Measurements from ENCODE around the gene PASK. TPM values are rescaled to one million over a fixed set of nuclear protein-coding genes. Genes with fewer than 3 reads are reported as not detected.

Gene PASK
- polyA plus RNA-seq, 1 experiment, result 2.0 TPM

DNA sequence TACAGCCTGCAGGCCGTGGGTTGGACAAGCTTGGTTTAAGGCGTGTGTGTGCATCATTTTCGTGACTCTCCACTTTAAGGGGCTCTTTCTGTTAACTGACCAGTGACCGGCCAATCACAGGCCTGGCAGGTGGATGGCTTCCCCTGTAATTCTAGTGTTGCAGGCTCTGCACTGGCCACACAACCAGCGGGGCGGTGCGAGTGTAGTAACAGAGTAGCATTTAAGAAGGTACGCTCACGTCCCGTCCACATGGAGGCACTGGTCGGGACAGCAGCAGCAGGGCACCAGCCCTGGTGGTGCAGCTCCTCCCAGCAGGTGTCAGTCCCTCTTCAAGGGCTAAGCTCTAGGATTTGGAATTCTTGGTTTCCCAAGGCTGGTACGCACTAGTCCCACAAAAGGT lies 31.2 kb upstream of the PASK start:
- Histone ChIP-seq H3K4me3 (ENCODE audit: low read depth, low read length) (no peak overlapping the region), H3K27me3 (ENCODE audit: control insufficient read depth, insufficient read depth, low read length) (no peaks in the 10 kb centered on the region), H3K27ac (ENCODE audit: low read depth, low read length) (no peak overlapping the region), H3K9me3 (ENCODE audit: control insufficient read depth, insufficient read depth, low read length) (no peaks in the 10 kb centered on the region; the same call in 1 of the 2 replicates)
- ChIA-PET CTCF (interaction anchor here (0.6 to 1.0 kb wide), 2 partner anchors 102 to 331 kb away, joined by 3 read pairs; no protein-coding TSS in a partner anchor), POLR2A (no interaction called here)
- TF ChIP-seq, protein P1, sequence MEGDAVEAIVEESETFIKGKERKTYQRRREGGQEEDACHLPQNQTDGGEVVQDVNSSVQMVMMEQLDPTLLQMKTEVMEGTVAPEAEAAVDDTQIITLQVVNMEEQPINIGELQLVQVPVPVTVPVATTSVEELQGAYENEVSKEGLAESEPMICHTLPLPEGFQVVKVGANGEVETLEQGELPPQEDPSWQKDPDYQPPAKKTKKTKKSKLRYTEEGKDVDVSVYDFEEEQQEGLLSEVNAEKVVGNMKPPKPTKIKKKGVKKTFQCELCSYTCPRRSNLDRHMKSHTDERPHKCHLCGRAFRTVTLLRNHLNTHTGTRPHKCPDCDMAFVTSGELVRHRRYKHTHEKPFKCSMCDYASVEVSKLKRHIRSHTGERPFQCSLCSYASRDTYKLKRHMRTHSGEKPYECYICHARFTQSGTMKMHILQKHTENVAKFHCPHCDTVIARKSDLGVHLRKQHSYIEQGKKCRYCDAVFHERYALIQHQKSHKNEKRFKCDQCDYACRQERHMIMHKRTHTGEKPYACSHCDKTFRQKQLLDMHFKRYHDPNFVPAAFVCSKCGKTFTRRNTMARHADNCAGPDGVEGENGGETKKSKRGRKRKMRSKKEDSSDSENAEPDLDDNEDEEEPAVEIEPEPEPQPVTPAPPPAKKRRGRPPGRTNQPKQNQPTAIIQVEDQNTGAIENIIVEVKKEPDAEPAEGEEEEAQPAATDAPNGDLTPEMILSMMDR (IDR thresholded peaks at IDR 0.05; ENCODE audit: low read depth, low read length), result no peak
- no peak for DNase-seq (ENCODE audit: low read depth, low spot score)

DNA sequence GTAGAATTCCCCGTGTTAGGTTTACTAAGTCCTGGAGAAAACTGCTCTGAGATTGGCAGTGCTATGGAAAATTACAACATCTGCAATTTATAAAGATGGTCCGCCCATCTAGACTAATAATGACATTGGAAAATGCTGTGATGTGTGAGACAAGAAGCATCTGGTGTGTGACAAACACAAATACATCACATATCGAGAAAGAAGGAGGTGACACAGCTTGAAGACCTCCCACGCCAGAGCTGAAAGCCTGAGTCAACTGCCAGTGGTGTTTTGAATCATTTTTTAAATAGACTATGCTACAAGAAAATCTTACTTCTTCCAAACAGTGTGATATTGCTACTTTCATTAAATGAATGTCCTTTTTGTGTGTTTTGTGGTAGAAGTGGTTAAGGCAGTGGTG lies 30.6 kb upstream of the PASK start:
- CTCF ChIA-PET, result interaction anchor here (1.0 kb wide), 1 partner anchor 331 kb away, joined by 3 read pairs; no protein-coding TSS in a partner anchor
- POLR2A ChIA-PET, result no interaction called here
- no peak for DNase-seq (ENCODE audit: low read depth, low spot score)
- Histone ChIP-seq H3K27me3 (ENCODE audit: control insufficient read depth, insufficient read depth, low read length) (no peaks in the 10 kb centered on the region), H3K9me3 (ENCODE audit: control insufficient read depth, insufficient read depth, low read length) (no peaks in the 10 kb centered on the region; the same call in 1 of the 2 replicates), H3K4me3 (ENCODE audit: low read depth, low read length) (no peak overlapping the region), H3K27ac (ENCODE audit: low read depth, low read length) (no peak overlapping the region)
- TF ChIP-seq, protein P1 (IDR thresholded peaks at IDR 0.05; ENCODE audit: low read depth, low read length), result no peak

DNA sequence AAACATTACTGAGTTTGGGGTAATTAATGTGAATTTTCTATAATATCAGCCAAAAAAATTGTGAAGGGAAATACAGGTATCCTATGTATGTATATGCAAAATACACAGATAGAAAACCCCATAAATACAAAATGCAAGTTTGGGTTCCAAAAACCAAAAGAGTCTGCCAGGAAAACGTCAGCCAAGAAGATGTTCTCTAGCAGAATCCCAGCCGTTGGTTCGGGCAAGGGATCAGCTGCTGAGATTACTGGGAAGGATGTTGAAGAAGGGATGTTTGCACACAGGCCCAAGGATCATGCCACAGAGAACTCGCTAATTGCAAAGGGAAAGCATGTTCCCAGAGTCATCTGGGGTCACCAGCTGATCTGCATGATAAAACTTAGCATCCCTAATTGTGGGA lies 29.7 kb upstream of the PASK start:
- H3K4me3 ChIP-seq (ENCODE audit: low read depth, low read length), result no peak overlapping the region
- CTCF ChIA-PET, result no interaction called here
- no peaks in the 10 kb centered on the region for H3K27me3 ChIP-seq (ENCODE audit: control insufficient read depth, insufficient read depth, low read length)
- no peak overlapping the region for H3K27ac ChIP-seq (ENCODE audit: low read depth, low read length)
- no peak for DNase-seq (ENCODE audit: low read depth, low spot score)
- TF ChIP-seq, protein P1 (IDR thresholded peaks at IDR 0.05; ENCODE audit: low read depth, low read length), result no peak
- no peaks in the 10 kb centered on the region; the same call in 1 of the 2 replicates for H3K9me3 ChIP-seq (ENCODE audit: control insufficient read depth, insufficient read depth, low read length)
- POLR2A ChIA-PET, result no interaction called here

DNA sequence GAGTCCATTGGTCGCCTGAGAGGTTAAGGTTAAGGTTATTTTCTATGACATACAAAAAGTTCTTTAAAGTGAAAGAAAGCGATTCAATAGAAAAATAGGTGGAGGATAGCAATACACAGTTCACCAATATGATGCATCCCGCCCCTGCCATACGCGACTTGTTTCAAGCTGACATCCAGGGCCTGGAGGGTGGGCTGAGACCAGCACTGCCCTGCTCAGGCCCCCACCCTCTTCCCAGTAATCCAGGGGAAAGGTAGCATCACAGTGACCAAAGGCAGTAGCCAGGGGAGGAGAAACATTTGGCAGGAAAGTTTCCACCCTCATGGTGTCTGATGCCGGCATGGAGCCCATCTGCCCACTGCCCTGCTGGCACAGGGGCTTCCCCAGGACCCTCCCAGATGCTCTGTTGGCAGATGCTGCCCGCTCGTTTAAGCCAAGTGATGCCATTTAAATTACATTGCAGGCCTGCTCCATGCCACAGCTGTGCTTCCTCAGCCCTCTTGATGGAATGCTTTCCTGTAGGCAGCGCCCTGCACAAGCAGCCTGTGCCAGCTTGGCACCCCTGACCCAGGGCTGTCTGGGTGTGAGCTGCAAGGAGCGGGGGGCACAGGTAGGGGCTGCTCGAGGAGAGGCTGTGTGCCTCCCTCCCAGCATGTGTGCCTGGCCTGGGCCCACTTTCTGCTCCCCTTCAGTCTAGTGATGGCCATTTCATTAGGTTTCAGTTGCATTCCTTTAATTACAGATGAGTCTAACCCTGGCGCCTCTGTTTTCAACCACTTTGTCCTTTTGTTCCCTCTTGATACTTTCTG lies 28.5 kb upstream of the PASK start:
- TF ChIP-seq, protein P1 (IDR thresholded peaks at IDR 0.05; ENCODE audit: low read depth, low read length), result no peak
- ChIA-PET POLR2A (no interaction called here), CTCF (interaction anchor here (0.6 kb wide), 2 partner anchors 77 to 294 kb away, joined by 3 to 4 read pairs; no protein-coding TSS in a partner anchor)
- no peak overlapping the region for H3K27ac ChIP-seq (ENCODE audit: low read depth, low read length)
- no peak for DNase-seq (ENCODE audit: low read depth, low spot score)
- no peaks in the 10 kb centered on the region; the same call in 1 of the 2 replicates for H3K9me3 ChIP-seq (ENCODE audit: control insufficient read depth, insufficient read depth, low read length)
- H3K27me3 ChIP-seq (ENCODE audit: control insufficient read depth, insufficient read depth, low read length), result no peaks in the 10 kb centered on the region
- no peak overlapping the region for H3K4me3 ChIP-seq (ENCODE audit: low read depth, low read length)

DNA sequence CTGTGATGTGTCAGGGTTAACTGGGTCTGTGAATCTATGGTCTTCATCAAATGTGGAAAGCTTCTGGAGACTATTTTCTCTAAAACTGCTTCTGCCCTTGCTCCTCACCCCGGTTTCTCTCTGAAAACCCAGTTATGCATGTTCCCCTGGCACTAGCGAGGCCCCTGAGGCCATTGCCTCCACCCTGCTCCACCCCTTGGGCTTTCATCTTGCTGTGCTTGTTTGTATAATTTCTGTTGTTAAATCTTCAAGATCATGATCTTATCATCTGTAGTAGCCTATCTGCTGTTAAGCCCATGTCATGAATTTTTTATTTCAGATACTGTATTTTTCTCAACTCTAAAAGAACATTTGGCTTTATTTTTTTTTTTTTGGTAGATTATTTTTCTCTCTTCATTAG lies 24.3 kb upstream of the PASK start:
- Histone ChIP-seq H3K4me3 (ENCODE audit: low read depth, low read length) (no peak overlapping the region), H3K27me3 (ENCODE audit: control insufficient read depth, insufficient read depth, low read length) (no peaks in the 10 kb centered on the region), H3K9me3 (ENCODE audit: control insufficient read depth, insufficient read depth, low read length) (peaks cover 7% of the 10 kb centered on the region), H3K27ac (ENCODE audit: low read depth, low read length) (no peak overlapping the region)
- TF ChIP-seq, protein P1 (IDR thresholded peaks at IDR 0.05; ENCODE audit: low read depth, low read length), result no peak
- CTCF ChIA-PET, result no interaction called here
- no peak for DNase-seq (ENCODE audit: low read depth, low spot score)
- POLR2A ChIA-PET, result interaction anchor here (0.6 to 0.7 kb wide), 3 partner anchors 15 to 793 kb away, joined by 3 to 7 read pairs (median 5); no protein-coding TSS in a partner anchor
